HCT116 (cell line): ENCODE results near the gene GNL2.

Experiments
- ELF1 ChIP-seq: IDR thresholded peaks from 2 replicates; pipeline ENCODE4 v1.6.1; 2012; ENCODE audit warnings: low read depth, borderline replicate concordance
- EZH2 ChIP-seq: fragments of 200-600 bp; sonication (generic); IDR thresholded peaks from 2 replicates; pipeline ENCODE4 v1.6.1; 2017; ENCODE audit warnings: antibody characterized with exemption, mixed run types
- EZH2phosphoT487 ChIP-seq: fragments of 200-600 bp; IDR thresholded peaks from 2 replicates; pipeline ENCODE4 v1.6.1; 2018; ENCODE audit warnings: antibody characterized with exemption, borderline replicate concordance
- FOSL1 ChIP-seq: IDR thresholded peaks from 2 replicates; pipeline ENCODE4 v1.6.1; 2012; ENCODE audit warnings: low read depth
- JUND ChIP-seq: IDR thresholded peaks from 2 replicates; pipeline ENCODE4 v1.6.1; 2012
- POLR2A ChIP-seq: IDR thresholded peaks from 2 replicates; pipeline ENCODE4 v1.7.0; 2011; ENCODE audit warnings: borderline replicate concordance; ENCODE audit not compliant: insufficient read depth, insufficient read length; ENCODE audit errors: extremely low read depth
- POLR2AphosphoS5 ChIP-seq: IDR thresholded peaks from 2 replicates; pipeline ENCODE4 v1.6.1; 2011; ENCODE audit warnings: mild to moderate bottlenecking, low read depth, low read length, moderate library complexity
- REST ChIP-seq: IDR thresholded peaks from 2 replicates; pipeline ENCODE4 v1.6.1; 2012; ENCODE audit warnings: low read depth
- SP1 ChIP-seq: IDR thresholded peaks from 2 replicates; pipeline ENCODE4 v1.6.1; 2012; ENCODE audit warnings: low read depth
- SRF ChIP-seq: IDR thresholded peaks from 2 replicates; pipeline ENCODE4 v1.6.1; 2012; ENCODE audit warnings: low read depth
- TCF7L2 ChIP-seq: IDR thresholded peaks from 2 replicates; pipeline ENCODE4 v1.7.0; 2011; ENCODE audit warnings: borderline replicate concordance, inconsistent platforms; ENCODE audit not compliant: insufficient read depth, insufficient read length; ENCODE audit errors: extremely low read depth
- ZFX ChIP-seq: fragments of 450-650 bp; IDR thresholded peaks from 2 replicates; pipeline ENCODE4 v1.6.1; 2017
- TF ChIP-seq, protein P1 (sequence below), 3 experiments: fragments of 200-600 bp in 1 of 3; sonication (generic) in 1 of 3; IDR thresholded peaks in 2 of 3; conservative IDR thresholded peaks in 1 of 3; 2 replicates each; pipeline ENCODE4 v1.5.1; 2012 to 2017; ENCODE audit warnings: low read depth in 2 of 3, low read length in 2 of 3, antibody characterized with exemption in 1 of 3, borderline replicate concordance in 1 of 3, control low read depth in 1 of 3, mild to moderate bottlenecking in 1 of 3, mixed read lengths in 1 of 3, mixed run types in 1 of 3, moderate library complexity in 1 of 3; ENCODE audit not compliant: insufficient read depth in 1 of 3
- TF ChIP-seq, protein P2 (sequence below): IDR thresholded peaks from 2 replicates; pipeline ENCODE4 v1.6.1; 2012

GRCh38 chr1:37633040-37633937, 37.6 kb upstream of the GNL2 start:
- no peak for TF ChIP-seq EZH2phosphoT487
- TF ChIP-seq, protein P1, sequence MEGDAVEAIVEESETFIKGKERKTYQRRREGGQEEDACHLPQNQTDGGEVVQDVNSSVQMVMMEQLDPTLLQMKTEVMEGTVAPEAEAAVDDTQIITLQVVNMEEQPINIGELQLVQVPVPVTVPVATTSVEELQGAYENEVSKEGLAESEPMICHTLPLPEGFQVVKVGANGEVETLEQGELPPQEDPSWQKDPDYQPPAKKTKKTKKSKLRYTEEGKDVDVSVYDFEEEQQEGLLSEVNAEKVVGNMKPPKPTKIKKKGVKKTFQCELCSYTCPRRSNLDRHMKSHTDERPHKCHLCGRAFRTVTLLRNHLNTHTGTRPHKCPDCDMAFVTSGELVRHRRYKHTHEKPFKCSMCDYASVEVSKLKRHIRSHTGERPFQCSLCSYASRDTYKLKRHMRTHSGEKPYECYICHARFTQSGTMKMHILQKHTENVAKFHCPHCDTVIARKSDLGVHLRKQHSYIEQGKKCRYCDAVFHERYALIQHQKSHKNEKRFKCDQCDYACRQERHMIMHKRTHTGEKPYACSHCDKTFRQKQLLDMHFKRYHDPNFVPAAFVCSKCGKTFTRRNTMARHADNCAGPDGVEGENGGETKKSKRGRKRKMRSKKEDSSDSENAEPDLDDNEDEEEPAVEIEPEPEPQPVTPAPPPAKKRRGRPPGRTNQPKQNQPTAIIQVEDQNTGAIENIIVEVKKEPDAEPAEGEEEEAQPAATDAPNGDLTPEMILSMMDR (IDR thresholded peaks at IDR 0.05 in 2 of 3, conservative IDR thresholded peaks at IDR 0.05 in 1 of 3; ENCODE audit: borderline replicate concordance in 1 of 3, insufficient read depth in 1 of 3, low read depth in 2 of 3, low read length in 2 of 3): no peak
- TF ChIP-seq POLR2AphosphoS5: no peak
- TF ChIP-seq EZH2: no peak
- TF ChIP-seq SP1: no peak
- TF ChIP-seq REST: no peak
- TF ChIP-seq, protein P2, sequence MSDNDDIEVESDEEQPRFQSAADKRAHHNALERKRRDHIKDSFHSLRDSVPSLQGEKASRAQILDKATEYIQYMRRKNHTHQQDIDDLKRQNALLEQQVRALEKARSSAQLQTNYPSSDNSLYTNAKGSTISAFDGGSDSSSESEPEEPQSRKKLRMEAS: no peak
- TF ChIP-seq ZFX: no peak
- no peak for TF ChIP-seq FOSL1
- TF ChIP-seq ELF1: no peak
- TF ChIP-seq TCF7L2: no peak
- TF ChIP-seq JUND: no peak
- no peak for TF ChIP-seq SRF
- TF ChIP-seq POLR2A: no peak
